CD4-positive, alpha-beta memory T cell (primary cell): ENCODE results near the gene FUOM. TPM values are rescaled to one million over a fixed set of nuclear protein-coding genes. Genes with fewer than 3 reads are reported as not detected.
"Not testable (repeated sequence)": the region's sequence is repeated elsewhere in the genome, so short reads cannot be mapped to it uniquely, and the experiment has no call there.

Experiments used
- CTCF ChIA-PET: fragments of 350-600 bp; sonication (Branson Sonifier 250); formaldehyde crosslinking; loops from one replicate; lab custom pipeline; 2021; ENCODE audit warnings: inconsistent platforms; ENCODE audit not compliant: partially characterized antibody; lab: Charles Lee
- POLR2A ChIA-PET: fragments of 350-600 bp; sonication (Branson Sonifier 250); formaldehyde crosslinking; loops from one replicate; lab custom pipeline; 2021; ENCODE audit not compliant: partially characterized antibody; lab: Charles Lee
- DNase-seq, 5 donors: peaks; one replicate each; pipeline versions ENCODE4 v3.0.0 to v3.0.0-alpha.2; 2020 to 2022; ENCODE audit warnings: mixed read lengths in 1 of 5
- H3K27ac ChIP-seq: one replicate; pipeline ENCODE4 v1.7.0; 2013; ENCODE audit warnings: low read depth, low read length
- H3K27me3 ChIP-seq: 2 replicates; pipeline ENCODE4 v1.7.0; 2013; ENCODE audit warnings: mild to moderate bottlenecking, low read length, moderate library complexity; ENCODE audit not compliant: insufficient read depth
- H3K36me3 ChIP-seq: 2 replicates; pipeline ENCODE4 v1.7.0; 2013; ENCODE audit warnings: mild to moderate bottlenecking, low read length, moderate library complexity; ENCODE audit not compliant: insufficient read depth
- H3K4me1 ChIP-seq: 2 replicates; pipeline ENCODE4 v1.7.0; 2013; ENCODE audit warnings: mild to moderate bottlenecking, low read length, moderate library complexity; ENCODE audit not compliant: insufficient read depth
- H3K4me3 ChIP-seq, 2 donors: one replicate each; pipeline ENCODE4 v1.7.0; 2013; ENCODE audit warnings: low read length in 2 of 2, mild to moderate bottlenecking in 1 of 2
- H3K9me3 ChIP-seq, 2 donors: one replicate each; pipeline ENCODE4 v1.7.0; 2013; ENCODE audit warnings: low read length in 2 of 2, control low read depth in 1 of 2; ENCODE audit not compliant: control insufficient read depth in 1 of 2
- H3K27ac Mint-ChIP-seq, 7 donors: one replicate each; pipeline ENCODE4 v1.8.0; 2020 to 2021; ENCODE audit warnings: mixed read lengths in 7 of 7, mild to moderate bottlenecking in 6 of 7, inconsistent platforms in 3 of 7, moderate library complexity in 3 of 7
- H3K27me3 Mint-ChIP-seq, 2 donors: one replicate each; pipeline ENCODE4 v1.8.0; 2020 to 2021; ENCODE audit warnings: mixed read lengths in 2 of 2
- H3K36me3 Mint-ChIP-seq, 2 donors: one replicate each; pipeline ENCODE4 v1.8.0; 2020 to 2021; ENCODE audit warnings: mixed read lengths in 2 of 2, inconsistent platforms in 1 of 2, mild to moderate bottlenecking in 1 of 2
- H3K4me1 Mint-ChIP-seq, 4 donors: one replicate each; pipeline ENCODE4 v1.8.0; 2020 to 2021; ENCODE audit warnings: mixed read lengths in 4 of 4, mild to moderate bottlenecking in 1 of 4
- H3K4me3 Mint-ChIP-seq, 8 donors: one replicate each; pipeline ENCODE4 v1.8.0; 2020 to 2021; ENCODE audit warnings: mixed read lengths in 8 of 8, mild to moderate bottlenecking in 7 of 8, moderate library complexity in 6 of 8, inconsistent platforms in 3 of 8
- H3K9me3 Mint-ChIP-seq, 8 donors: one replicate each; pipeline ENCODE4 v1.8.0; 2020 to 2021; ENCODE audit warnings: mixed read lengths in 8 of 8, mild to moderate bottlenecking in 5 of 8, inconsistent platforms in 3 of 8, moderate library complexity in 1 of 8
- intact Hi-C: fragments of 100-400 bp; cut with micrococcal nuclease; formaldehyde crosslinking; loops from one replicate; pipeline ENCODE4 v1.15.1; 2023
- polyA plus RNA-seq, 2 donors: library from polyadenylated mRNA; unstranded; fragments of 300-500 nt; fragmentation: Illumina TruSeq; gene quantifications; one replicate each; pipeline ENCODE4 v1.2.3, GENCODE V29; 2021
- total RNA-seq, 2 experiments: library from RNA; stranded (reverse); gene quantifications; one replicate each; pipeline ENCODE4 v1.2.3, GENCODE V29; 2021

FUOM gene
- total and polyA plus RNA-seq, 4 experiments from 2014 or later = 15.6 to 18.1 (median 16.7) TPM

- DNase-seq, H3K27me3 Mint-ChIP-seq, H3K4me3 ChIP-seq, H3K27ac ChIP-seq, H3K36me3 ChIP-seq, H3K9me3 Mint-ChIP-seq, POLR2A ChIA-PET, intact Hi-C loops, H3K4me3 Mint-ChIP-seq, H3K9me3 ChIP-seq, H3K36me3 Mint-ChIP-seq: not testable (repeated sequence)
- H3K4me1 Mint-ChIP-seq = peaks cover 9 to 20% (median 13%) of the 10 kb centered on the region in 4 donors
- peaks cover 13% of the 10 kb centered on the region for H3K27me3 ChIP-seq
- CTCF ChIA-PET = interaction anchor here (1.4 to 2.2 kb wide), 3 partner anchors 8 to 15 kb away, joined by 5 to 9 read pairs (median 7); no protein-coding TSS in a partner anchor
- H3K4me1 ChIP-seq = peaks cover 23% of the 10 kb centered on the region
- peak overlapping the region in 1 of 7 donors; percentile 23 for H3K27ac Mint-ChIP-seq
Observed at GRCh38 chr10:133322064-133322709, 35.6 kb downstream of the FUOM start.

DNA sequence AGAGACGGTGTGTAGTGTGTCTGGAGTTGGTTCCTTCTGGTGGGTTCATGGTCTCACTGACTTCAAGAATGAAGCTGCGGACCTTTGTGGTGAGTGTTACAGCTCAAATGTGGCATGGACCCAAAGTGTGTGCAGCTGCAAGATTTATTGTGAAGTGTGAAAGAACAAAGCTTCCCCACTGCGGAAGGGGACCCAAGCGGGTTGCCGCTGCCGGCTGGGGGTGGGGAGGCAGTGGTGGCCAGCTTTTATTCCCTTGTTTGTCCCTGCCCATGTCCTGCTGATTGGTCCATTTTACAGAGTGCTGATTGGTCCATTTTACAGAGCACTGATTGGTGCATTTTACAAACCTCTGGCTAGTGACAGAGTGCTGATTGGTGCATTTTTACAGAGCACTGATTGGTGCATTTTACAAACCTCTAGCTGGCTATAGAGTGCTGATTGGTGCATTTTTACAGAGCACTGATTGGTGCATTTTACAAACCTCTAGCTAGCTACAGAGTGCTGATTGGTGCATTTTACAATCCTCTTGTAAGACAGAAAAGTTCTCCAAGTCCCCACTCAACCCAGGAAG, 36.9 kb downstream of the FUOM start:
- H3K4me1 ChIP-seq = peaks cover 19% of the 10 kb centered on the region
- H3K36me3 ChIP-seq, H3K27me3 Mint-ChIP-seq, H3K27ac ChIP-seq, H3K27me3 ChIP-seq, DNase-seq, H3K9me3 ChIP-seq, H3K9me3 Mint-ChIP-seq, H3K4me3 Mint-ChIP-seq, H3K27ac Mint-ChIP-seq, H3K36me3 Mint-ChIP-seq, POLR2A ChIA-PET, H3K4me3 ChIP-seq, intact Hi-C loops: not testable (repeated sequence)
- peaks cover 9 to 18% (median 11%) of the 10 kb centered on the region in 4 donors for H3K4me1 Mint-ChIP-seq
- CTCF ChIA-PET = interaction anchor here (0.6 to 2.2 kb wide), 5 partner anchors 9 to 416 kb away, joined by 3 to 11 read pairs (median 7); no protein-coding TSS in a partner anchor

- peaks cover 0 to 2% of the 10 kb centered on the region in 2 donors for H3K36me3 Mint-ChIP-seq
- peak overlapping the region in 2 of 7 donors; percentile 36 to 77 for H3K27ac Mint-ChIP-seq
- intact Hi-C loops = loop anchor here (1.0 to 10.0 kb wide), 3 partner anchors 11 to 414 kb away; no protein-coding TSS in a partner anchor
- Histone ChIP-seq H3K27ac (no peak overlapping the region), H3K27me3 (no peaks in the 10 kb centered on the region), H3K9me3 (no peaks in the 10 kb centered on the region), H3K4me3 (peak overlapping the region in 1 of 2 donors; percentile 32), H3K4me1 (peaks cover 9% of the 10 kb centered on the region), H3K36me3 (no peaks in the 10 kb centered on the region)
- ChIA-PET POLR2A (no interaction called here), CTCF (interaction anchor here (1.0 to 1.6 kb wide), 7 partner anchors 10 to 175 kb away, joined by 3 to 12 read pairs (median 5); no protein-coding TSS in a partner anchor)
- no peaks in the 10 kb centered on the region for H3K9me3 Mint-ChIP-seq
- H3K27me3 Mint-ChIP-seq = peaks cover 0 to 6% of the 10 kb centered on the region in 2 donors
- peak; percentile 58 to 70 (median 61) for DNase-seq
- H3K4me1 Mint-ChIP-seq = peaks cover 7 to 14% (median 13%) of the 10 kb centered on the region in 4 donors
- peak overlapping the region; percentile 27 to 80 (median 70) for H3K4me3 Mint-ChIP-seq
Observed at GRCh38 chr10:133318494-133319127, 39.2 kb downstream of the FUOM start.

DNA sequence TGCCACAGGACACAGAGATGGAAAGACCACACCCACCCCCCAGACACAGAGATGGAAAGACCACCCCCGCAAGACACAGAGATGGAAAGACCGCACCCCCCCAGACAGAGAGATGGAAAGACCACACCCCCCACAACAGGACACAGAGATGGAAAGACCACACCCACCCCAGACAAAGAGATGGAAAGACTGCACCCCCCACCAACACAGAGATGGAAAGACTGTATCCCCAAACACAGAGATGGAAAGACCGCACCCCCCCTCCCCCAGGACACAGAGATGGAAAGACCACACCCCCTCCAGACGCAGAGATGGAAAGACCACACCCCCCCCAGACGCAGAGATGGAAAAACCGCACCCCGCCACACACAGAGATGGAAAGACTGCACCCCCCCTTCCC, 41.1 kb downstream of the FUOM start:
- no peak for DNase-seq
- Mint-ChIP-seq H3K4me3 (no peak overlapping the region), H3K9me3 (no peaks in the 10 kb centered on the region), H3K4me1 (peaks cover 6 to 14% (median 13%) of the 10 kb centered on the region in 4 donors), H3K27ac (no peak overlapping the region), H3K27me3 (peaks cover 0 to 6% of the 10 kb centered on the region in 2 donors), H3K36me3 (peaks cover 0 to 14% of the 10 kb centered on the region in 2 donors)
- Histone ChIP-seq H3K27ac (no peak overlapping the region), H3K9me3 (no peaks in the 10 kb centered on the region), H3K4me1 (peaks cover 9% of the 10 kb centered on the region), H3K27me3 (no peaks in the 10 kb centered on the region), H3K4me3 (no peak overlapping the region), H3K36me3 (no peaks in the 10 kb centered on the region)
- intact Hi-C loops = loop anchor here (10.0 kb wide), 1 partner anchor 412 kb away; no protein-coding TSS in a partner anchor
- ChIA-PET POLR2A (no interaction called here), CTCF (no interaction called here)

- H3K4me1 Mint-ChIP-seq = peaks cover 6 to 14% (median 13%) of the 10 kb centered on the region in 4 donors
- no peak for DNase-seq
- intact Hi-C loops = loop anchor here (10.0 kb wide), 1 partner anchor 411 kb away; no protein-coding TSS in a partner anchor
- H3K36me3 Mint-ChIP-seq = peaks cover 4 to 17% of the 10 kb centered on the region in 2 donors
- no peaks in the 10 kb centered on the region for H3K36me3 ChIP-seq
- ChIA-PET POLR2A (interaction anchor here (1.6 kb wide), 1 partner anchor 8 kb away, joined by 6 read pairs; no protein-coding TSS in a partner anchor), CTCF (interaction anchor here (1.4 to 3.1 kb wide), 3 partner anchors 9 to 170 kb away, joined by 6 to 19 read pairs (median 7); no protein-coding TSS in a partner anchor)
- H3K27ac Mint-ChIP-seq = peak overlapping the region in 1 of 7 donors; percentile 52
- H3K27ac ChIP-seq = no peak overlapping the region
- no peaks in the 10 kb centered on the region for H3K9me3 Mint-ChIP-seq
- H3K9me3 ChIP-seq = no peaks in the 10 kb centered on the region
- no peak overlapping the region for H3K4me3 Mint-ChIP-seq
- H3K27me3 ChIP-seq = no peaks in the 10 kb centered on the region
- peaks cover 9% of the 10 kb centered on the region for H3K4me1 ChIP-seq
- H3K27me3 Mint-ChIP-seq = peaks cover 0 to 6% of the 10 kb centered on the region in 2 donors
- no peak overlapping the region for H3K4me3 ChIP-seq
Observed at GRCh38 chr10:133316266-133316665, 41.6 kb downstream of the FUOM start.

DNA sequence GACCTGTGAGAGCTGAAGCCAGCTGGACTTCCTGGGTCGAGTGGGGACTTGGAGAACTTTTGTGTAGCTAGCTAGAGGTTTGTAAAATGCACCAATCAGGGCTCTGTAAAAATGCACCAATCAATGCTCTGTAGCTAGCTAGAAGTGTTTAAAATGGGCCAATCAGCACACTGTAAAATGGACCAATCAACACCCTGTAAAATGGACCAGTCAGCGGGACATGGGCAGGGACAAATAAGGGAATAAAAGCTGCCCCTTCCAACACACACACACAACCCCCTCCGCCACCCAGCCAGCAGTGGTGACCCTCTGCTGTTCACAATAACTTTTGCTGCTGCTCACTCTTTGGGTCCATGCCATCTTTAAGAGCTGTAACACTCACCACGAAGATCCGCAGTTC, 42.0 kb downstream of the FUOM start:
- intact Hi-C loops = loop anchor here (10.0 kb wide), 1 partner anchor 411 kb away; no protein-coding TSS in a partner anchor
- Mint-ChIP-seq H3K4me3 (no peak overlapping the region), H3K36me3 (peaks cover 4 to 21% of the 10 kb centered on the region in 2 donors), H3K4me1 (peaks cover 6 to 14% (median 13%) of the 10 kb centered on the region in 4 donors), H3K27me3 (peaks cover 0 to 6% of the 10 kb centered on the region in 2 donors), H3K27ac (peak overlapping the region in 1 of 7 donors; percentile 52), H3K9me3 (no peaks in the 10 kb centered on the region)
- Histone ChIP-seq H3K9me3 (no peaks in the 10 kb centered on the region), H3K4me3 (no peak overlapping the region), H3K27me3 (no peaks in the 10 kb centered on the region), H3K27ac (no peak overlapping the region), H3K4me1 (peaks cover 9% of the 10 kb centered on the region), H3K36me3 (no peaks in the 10 kb centered on the region)
- ChIA-PET POLR2A (interaction anchor here (1.6 kb wide), 1 partner anchor 9 kb away, joined by 6 read pairs; no protein-coding TSS in a partner anchor), CTCF (interaction anchor here (0.7 to 3.1 kb wide), 4 partner anchors 8 to 292 kb away, joined by 3 to 19 read pairs (median 6); no protein-coding TSS in a partner anchor)
- no peak for DNase-seq
